Lower leg skin (tissue), 3 donors: ENCODE measurements around the gene SDC4.

Source experiments
- POLR2A ChIP-seq, 2 donors: fragments of 450-650 bp; IDR thresholded peaks; one replicate each; pipeline ENCODE4 v1.6.1; 2016 to 2017; ENCODE audit warnings: antibody characterized with exemption in 2 of 2, mild to moderate bottlenecking in 1 of 2, moderate library complexity in 1 of 2
- TF ChIP-seq, protein P1 (sequence below), 3 donors: fragments of 450-650 bp; IDR thresholded peaks; one replicate each; pipeline ENCODE4 v1.5.1; 2016; ENCODE audit warnings: antibody characterized with exemption in 3 of 3, mild to moderate bottlenecking in 3 of 3, moderate library complexity in 2 of 3

DNA sequence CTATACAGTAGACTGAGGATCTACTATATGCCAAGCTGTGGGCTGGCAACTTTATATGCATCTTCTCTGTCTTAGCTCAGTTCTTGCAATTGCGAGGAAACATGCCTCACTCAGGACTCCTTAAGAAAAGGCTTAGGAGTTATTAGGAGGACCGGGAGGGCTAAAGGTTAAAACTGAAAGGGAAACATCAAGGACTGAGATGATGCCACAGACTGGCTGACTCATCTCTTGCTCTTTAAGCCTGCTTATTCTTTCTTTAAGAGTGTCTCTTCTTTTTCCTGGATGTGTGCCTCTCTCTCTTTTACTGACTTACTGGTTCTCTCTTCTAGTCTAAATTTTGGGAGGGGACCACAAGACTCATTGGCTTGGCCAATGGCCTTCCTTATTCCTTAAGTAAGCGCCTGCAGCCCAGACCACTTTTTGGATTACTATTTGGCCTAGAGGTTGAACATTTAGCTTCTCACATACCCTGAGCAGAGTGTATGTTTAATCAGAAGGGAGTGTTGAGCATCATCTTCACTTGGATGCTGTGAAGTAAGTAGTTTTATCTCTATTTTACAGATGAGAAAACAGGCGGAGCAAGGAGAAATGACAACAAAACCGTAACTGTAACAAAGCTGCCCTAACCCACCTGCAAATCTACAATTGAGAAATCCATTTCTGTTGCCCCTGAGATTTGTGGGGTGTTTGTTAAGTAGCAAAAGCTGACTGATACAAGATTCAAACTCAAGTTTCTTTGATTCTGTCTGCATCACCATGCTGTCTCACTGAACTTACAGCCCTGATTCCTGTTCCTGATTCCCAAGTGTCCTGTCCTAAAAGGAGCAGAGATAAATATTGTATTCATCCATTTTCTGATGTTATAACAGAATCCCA, 7.2 kb upstream of the SDC4 start:
- TF ChIP-seq, protein P1, sequence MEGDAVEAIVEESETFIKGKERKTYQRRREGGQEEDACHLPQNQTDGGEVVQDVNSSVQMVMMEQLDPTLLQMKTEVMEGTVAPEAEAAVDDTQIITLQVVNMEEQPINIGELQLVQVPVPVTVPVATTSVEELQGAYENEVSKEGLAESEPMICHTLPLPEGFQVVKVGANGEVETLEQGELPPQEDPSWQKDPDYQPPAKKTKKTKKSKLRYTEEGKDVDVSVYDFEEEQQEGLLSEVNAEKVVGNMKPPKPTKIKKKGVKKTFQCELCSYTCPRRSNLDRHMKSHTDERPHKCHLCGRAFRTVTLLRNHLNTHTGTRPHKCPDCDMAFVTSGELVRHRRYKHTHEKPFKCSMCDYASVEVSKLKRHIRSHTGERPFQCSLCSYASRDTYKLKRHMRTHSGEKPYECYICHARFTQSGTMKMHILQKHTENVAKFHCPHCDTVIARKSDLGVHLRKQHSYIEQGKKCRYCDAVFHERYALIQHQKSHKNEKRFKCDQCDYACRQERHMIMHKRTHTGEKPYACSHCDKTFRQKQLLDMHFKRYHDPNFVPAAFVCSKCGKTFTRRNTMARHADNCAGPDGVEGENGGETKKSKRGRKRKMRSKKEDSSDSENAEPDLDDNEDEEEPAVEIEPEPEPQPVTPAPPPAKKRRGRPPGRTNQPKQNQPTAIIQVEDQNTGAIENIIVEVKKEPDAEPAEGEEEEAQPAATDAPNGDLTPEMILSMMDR (IDR thresholded peaks at IDR 0.05), result no peak
- no peak for TF ChIP-seq POLR2A (IDR thresholded peaks at IDR 0.05)
